NB4 (cell line): ENCODE measurements around the gene SMC3.

Experiments used
- POLR2A ChIP-seq: IDR thresholded peaks from 2 replicates; pipeline ENCODE4 v1.6.1; 2011; ENCODE audit warnings: mild to moderate bottlenecking; ENCODE audit not compliant: insufficient read length; ENCODE audit errors: extremely low read depth
- TF ChIP-seq, protein P1 (sequence below): IDR thresholded peaks from one replicate; pipeline ENCODE4 v1.5.1; 2012; ENCODE audit warnings: low read depth, low read length

- TF ChIP-seq, protein P1, sequence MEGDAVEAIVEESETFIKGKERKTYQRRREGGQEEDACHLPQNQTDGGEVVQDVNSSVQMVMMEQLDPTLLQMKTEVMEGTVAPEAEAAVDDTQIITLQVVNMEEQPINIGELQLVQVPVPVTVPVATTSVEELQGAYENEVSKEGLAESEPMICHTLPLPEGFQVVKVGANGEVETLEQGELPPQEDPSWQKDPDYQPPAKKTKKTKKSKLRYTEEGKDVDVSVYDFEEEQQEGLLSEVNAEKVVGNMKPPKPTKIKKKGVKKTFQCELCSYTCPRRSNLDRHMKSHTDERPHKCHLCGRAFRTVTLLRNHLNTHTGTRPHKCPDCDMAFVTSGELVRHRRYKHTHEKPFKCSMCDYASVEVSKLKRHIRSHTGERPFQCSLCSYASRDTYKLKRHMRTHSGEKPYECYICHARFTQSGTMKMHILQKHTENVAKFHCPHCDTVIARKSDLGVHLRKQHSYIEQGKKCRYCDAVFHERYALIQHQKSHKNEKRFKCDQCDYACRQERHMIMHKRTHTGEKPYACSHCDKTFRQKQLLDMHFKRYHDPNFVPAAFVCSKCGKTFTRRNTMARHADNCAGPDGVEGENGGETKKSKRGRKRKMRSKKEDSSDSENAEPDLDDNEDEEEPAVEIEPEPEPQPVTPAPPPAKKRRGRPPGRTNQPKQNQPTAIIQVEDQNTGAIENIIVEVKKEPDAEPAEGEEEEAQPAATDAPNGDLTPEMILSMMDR, result no peak
- TF ChIP-seq POLR2A, result peak; percentile 83
Observed at GRCh38 chr10:110567201-110568054, at the start of gene SMC3.
